Measurements from ENCODE around the gene PRKCQ.

Gene PRKCQ

GRCh38 chr10:6501931-6502330, 78.1 kb downstream of the PRKCQ start:
- in situ Hi-C loops (cut with HindIII; ENCODE audit: low pct_unique_long_range_greater_than_20kb, low sequenced_read_pairs) = no loop called here
- DNase-seq (ENCODE audit: low read depth in 1 of 2, low spot score in 1 of 2) = no peak
- no peak for TF ChIP-seq JUND (IDR thresholded peaks at IDR 0.05; ENCODE audit: low read depth)

DNA sequence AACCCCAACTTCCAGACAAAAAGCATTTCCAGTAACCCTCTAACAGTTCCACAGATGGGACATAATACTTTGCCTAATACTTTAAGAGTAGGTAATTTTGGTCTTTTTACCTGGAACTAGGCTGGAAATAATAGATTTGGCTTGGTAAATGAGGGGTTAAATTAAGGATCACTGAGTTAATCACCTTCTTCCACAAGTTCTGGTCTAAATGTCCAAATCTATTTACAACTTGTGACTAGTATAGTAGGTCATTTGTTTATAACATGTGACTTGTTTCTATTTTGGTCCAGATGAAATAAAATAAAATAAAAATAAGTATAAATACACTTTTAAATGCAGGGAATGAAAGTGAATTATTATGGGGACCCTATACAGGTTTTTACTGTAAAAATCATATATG, 80.1 kb downstream of the PRKCQ start:
- in situ Hi-C loops (cut with HindIII; ENCODE audit: low pct_unique_long_range_greater_than_20kb, low sequenced_read_pairs) = no loop called here
- DNase-seq (ENCODE audit: low read depth in 1 of 2, low spot score in 1 of 2) = no peak
- TF ChIP-seq JUND (IDR thresholded peaks at IDR 0.05; ENCODE audit: low read depth) = no peak

DNA sequence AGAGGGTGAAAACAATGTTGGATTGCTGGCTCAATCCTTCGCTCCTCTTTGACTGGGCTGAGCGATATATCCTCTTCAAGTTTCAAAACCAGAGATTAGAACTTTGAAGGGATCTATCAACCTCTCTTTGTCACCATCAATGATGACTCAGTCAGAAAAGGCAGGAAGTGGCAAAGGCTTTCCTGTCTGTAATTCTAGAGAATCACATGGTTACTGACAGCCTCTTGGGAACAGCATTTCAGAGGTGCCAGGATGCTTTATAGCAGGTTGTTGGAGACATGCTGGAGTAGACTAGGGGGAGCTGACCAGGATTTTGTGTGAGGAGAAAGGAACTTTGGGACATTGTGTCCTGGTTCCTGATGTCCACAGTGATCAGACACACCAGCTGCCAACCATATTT, 81.3 kb downstream of the PRKCQ start:
- TF ChIP-seq JUND (IDR thresholded peaks at IDR 0.05; ENCODE audit: low read depth) = no peak
- in situ Hi-C loops (cut with HindIII; ENCODE audit: low pct_unique_long_range_greater_than_20kb, low sequenced_read_pairs) = no loop called here
- DNase-seq (ENCODE audit: low read depth in 1 of 2, low spot score in 1 of 2) = no peak

- no peak for TF ChIP-seq JUND (IDR thresholded peaks at IDR 0.05; ENCODE audit: low read depth)
- in situ Hi-C loops (cut with HindIII; ENCODE audit: low pct_unique_long_range_greater_than_20kb, low sequenced_read_pairs) = no loop called here
- DNase-seq (ENCODE audit: low read depth in 1 of 2, low spot score in 1 of 2) = no peak
These were observed 82.5 kb downstream of the PRKCQ start for GRCh38 chr10:6497620-6498019.

DNA sequence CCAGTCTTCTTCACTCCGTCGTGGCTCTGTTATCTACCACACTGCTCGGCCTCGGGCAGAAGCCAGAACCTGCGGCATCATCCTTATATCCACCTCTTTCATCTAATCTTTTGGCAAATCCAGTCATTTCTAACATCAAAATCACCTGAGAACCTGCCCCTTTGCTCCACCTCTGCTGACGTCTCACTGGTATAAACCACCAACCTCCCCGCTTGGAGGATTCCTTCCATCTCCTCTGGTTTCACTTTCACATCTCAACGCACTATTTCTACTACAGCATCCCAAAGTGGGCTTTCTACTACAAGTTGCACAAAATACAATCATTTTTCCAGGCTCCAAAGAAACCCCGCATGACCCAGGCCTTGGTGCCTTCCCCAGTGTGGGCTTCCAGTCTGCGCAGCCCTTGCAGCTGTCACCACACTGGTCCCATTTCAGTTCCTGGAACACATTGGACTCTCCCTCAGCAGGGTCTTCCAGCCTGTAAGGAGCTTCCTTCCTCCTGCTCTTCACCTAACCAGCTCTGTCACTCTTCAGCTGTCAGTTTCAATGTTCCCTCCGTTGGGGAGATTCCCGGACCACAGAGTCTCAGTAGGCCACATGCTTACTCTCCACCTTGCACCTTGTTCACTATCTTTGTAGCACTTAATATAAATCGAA, 85.0 kb downstream of the PRKCQ start:
- in situ Hi-C loops (cut with HindIII; ENCODE audit: low pct_unique_long_range_greater_than_20kb, low sequenced_read_pairs) = no loop called here
- peak in 1 of 2 experiments; percentile 36 for DNase-seq (ENCODE audit: low read depth in 1 of 2, low spot score in 1 of 2)
- TF ChIP-seq JUND (IDR thresholded peaks at IDR 0.05; ENCODE audit: low read depth) = no peak

DNA sequence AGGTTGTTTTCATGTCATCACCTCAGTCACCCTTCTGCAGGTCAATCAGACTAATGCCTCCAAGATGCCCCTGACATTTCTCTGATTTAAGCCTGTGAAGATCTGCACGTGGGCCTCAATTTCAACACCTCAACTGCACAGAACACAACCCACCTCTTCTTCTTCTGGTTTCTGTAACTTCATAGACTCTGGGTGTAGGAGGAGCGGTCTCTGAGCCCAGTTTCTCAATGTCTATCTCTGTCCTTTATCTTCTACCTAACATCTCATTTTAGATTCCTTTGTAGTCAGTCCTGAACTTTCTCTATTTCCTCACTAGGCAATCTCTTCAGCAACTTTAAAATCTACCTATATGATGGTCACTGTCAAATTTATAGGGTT, 85.6 kb downstream of the PRKCQ start:
- TF ChIP-seq JUND (IDR thresholded peaks at IDR 0.05; ENCODE audit: low read depth) = no peak
- in situ Hi-C loops (cut with HindIII; ENCODE audit: low pct_unique_long_range_greater_than_20kb, low sequenced_read_pairs) = no loop called here
- no peak for DNase-seq (ENCODE audit: low read depth in 1 of 2, low spot score in 1 of 2)

DNA sequence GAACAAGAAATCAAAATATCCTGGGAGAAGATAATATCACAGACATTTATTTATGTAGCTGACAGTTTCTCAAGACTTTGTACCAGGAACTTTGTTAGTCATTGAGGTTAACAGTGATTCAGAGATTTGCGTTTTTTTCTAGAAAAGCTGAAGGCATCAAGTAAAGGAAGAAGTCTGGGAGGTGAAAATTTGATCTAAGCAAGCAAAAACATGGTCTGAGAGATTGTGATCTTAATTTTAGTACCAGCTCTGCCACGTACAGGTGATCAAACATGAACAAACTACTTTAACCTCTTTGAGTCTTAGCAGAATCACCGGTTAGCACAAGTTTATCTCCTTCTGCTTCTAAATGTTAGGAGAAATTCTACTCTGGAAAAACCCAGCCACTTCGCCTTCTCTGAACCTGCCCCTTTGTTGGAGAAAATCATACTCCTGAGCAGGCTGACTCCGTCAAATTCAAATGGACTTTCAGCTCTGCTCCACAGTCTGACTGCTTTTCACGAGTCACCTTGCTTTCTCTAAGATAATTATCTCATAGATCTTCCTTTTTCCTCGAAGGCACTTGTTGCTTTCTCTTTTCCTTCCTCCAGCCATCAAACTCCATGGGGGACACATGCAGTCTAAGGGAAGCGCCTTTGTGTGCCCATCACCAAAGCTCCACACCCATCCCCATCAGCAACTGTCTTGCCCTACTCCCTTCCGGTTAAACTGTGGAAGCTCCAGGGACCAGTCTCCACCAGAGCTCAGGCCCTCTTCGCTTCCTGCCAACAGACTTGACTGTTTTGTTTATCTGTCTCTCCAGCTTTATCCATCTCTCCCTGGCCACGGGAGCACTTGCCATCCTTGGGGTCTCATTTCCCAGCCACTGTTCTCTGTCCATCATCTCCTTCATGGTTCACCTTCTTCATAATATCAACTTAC, 86.3 kb downstream of the PRKCQ start:
- in situ Hi-C loops (cut with HindIII; ENCODE audit: low pct_unique_long_range_greater_than_20kb, low sequenced_read_pairs) = no loop called here
- TF ChIP-seq JUND (IDR thresholded peaks at IDR 0.05; ENCODE audit: low read depth) = no peak
- no peak for DNase-seq (ENCODE audit: low read depth in 1 of 2, low spot score in 1 of 2)

DNA sequence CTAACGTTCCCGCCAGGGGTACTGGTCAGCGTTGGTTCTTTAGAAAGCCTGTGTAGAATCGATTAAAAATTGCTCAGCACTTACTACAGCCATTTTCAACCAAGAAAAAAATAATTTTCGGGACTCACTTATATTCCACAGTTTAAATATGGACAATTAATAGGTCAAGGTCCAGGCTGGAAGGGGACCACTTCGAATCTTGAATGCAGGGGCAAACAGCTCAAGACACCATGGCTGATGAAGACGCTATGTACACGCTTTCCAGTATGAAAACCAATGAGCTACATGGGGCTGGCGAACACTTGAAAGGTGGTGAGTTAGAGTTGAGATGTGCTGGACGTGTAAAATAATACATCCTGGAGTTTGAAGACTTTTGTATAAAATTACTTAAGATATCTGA, 87.2 kb downstream of the PRKCQ start:
- no peak for DNase-seq (ENCODE audit: low read depth in 1 of 2, low spot score in 1 of 2)
- in situ Hi-C loops (cut with HindIII; ENCODE audit: low pct_unique_long_range_greater_than_20kb, low sequenced_read_pairs) = no loop called here
- no peak for TF ChIP-seq JUND (IDR thresholded peaks at IDR 0.05; ENCODE audit: low read depth)

DNA sequence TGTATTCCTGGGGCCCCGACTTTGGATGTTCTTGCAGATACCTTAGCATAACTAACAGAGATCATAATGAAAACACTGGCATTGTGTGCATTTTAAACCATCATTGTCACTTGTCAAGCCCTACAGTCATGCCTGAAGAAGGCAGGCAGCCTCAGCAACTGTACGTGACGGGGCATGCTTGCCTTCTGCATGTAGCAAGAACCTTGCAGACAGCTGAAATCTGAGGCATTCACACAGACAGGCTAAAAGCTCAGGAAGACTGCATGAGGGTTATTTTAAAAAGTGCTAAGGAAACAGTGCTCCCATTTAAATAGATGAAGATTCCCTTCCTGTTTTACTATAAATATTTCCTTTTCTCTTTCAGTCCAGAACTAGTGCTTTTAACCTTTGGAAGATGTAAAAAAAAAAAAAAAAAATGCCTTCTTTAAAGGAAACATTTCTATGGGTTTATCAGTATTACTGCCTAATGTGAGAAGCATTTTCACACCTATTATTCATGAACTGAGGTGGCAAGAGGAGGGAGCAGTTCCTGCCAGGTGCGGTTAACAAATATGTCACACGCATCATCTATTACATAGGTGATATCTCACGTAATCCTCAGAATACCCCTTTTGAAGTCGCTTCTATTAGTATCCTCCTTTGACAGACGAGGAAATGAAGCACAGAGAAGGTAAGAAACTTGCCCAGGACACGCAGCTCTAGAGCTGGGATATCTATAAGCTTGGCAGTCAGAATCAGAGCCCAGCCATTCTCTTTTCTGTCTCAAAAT, 88.1 kb downstream of the PRKCQ start:
- TF ChIP-seq JUND (IDR thresholded peaks at IDR 0.05; ENCODE audit: low read depth) = no peak
- no peak for DNase-seq (ENCODE audit: low read depth in 1 of 2, low spot score in 1 of 2)
- in situ Hi-C loops (cut with HindIII; ENCODE audit: low pct_unique_long_range_greater_than_20kb, low sequenced_read_pairs) = no loop called here

GRCh38 chr10:6490614-6491013, 89.5 kb downstream of the PRKCQ start:
- DNase-seq (ENCODE audit: low read depth in 1 of 2, low spot score in 1 of 2) = no peak
- in situ Hi-C loops (cut with HindIII; ENCODE audit: low pct_unique_long_range_greater_than_20kb, low sequenced_read_pairs) = no loop called here

GRCh38 chr10:6487920-6488319, 92.2 kb downstream of the PRKCQ start:
- in situ Hi-C loops (cut with HindIII; ENCODE audit: low pct_unique_long_range_greater_than_20kb, low sequenced_read_pairs) = no loop called here
- no peak for TF ChIP-seq JUND (IDR thresholded peaks at IDR 0.05; ENCODE audit: low read depth)
- no peak for DNase-seq (ENCODE audit: low read depth in 1 of 2, low spot score in 1 of 2)

More at GRCh38 chr10:6490614-6491013, 89.5 kb downstream of the PRKCQ start:
- TF ChIP-seq JUND (IDR thresholded peaks at IDR 0.05; ENCODE audit: low read depth) = no peak

GRCh38 chr10:6486309-6486708, 93.8 kb downstream of the PRKCQ start:
- no peak for TF ChIP-seq JUND (IDR thresholded peaks at IDR 0.05; ENCODE audit: low read depth)
- in situ Hi-C loops (cut with HindIII; ENCODE audit: low pct_unique_long_range_greater_than_20kb, low sequenced_read_pairs) = no loop called here
- DNase-seq (ENCODE audit: low read depth in 1 of 2, low spot score in 1 of 2) = no peak
